Activated T-helper 1 cell treated with anti-CD3 and anti-CD28 coated beads, Interleukin-12 subunit alpha, Interleukin-12 subunit beta, Interleukin-2, Interleukin-4 antibody, amounts not matched to agents 30 ng/mL and 10 ng/mL and 1 ng/mL, durations not matched to agents 14 hours and 24 hours and 36 hours (primary cell): ENCODE results near the gene ITLN1. TPM values are rescaled to one million over a fixed set of nuclear protein-coding genes. Genes with fewer than 3 reads are reported as not detected.
"Not testable (repeated sequence)": the region's sequence is repeated elsewhere in the genome, so short reads cannot be mapped to it uniquely, and the experiment has no call there.

Experiments used
- DNase-seq: peaks from one replicate; pipeline ENCODE4 v3.0.0; 2021; ENCODE audit warnings: low spot score
- H3K27ac Mint-ChIP-seq: one replicate; pipeline ENCODE4 v1.8.0; 2021; ENCODE audit warnings: mild to moderate bottlenecking, mixed read lengths
- H3K27me3 Mint-ChIP-seq: one replicate; pipeline ENCODE4 v1.8.0; 2022; ENCODE audit warnings: mild to moderate bottlenecking, moderate library complexity, mixed read lengths; ENCODE audit not compliant: insufficient read depth
- H3K36me3 Mint-ChIP-seq: one replicate; pipeline ENCODE4 v1.8.0; 2021; ENCODE audit warnings: low read depth, mixed read lengths
- H3K4me1 Mint-ChIP-seq: one replicate; pipeline ENCODE4 v1.8.0; 2021; ENCODE audit warnings: low read depth, mixed read lengths
- H3K4me3 Mint-ChIP-seq: one replicate; pipeline ENCODE4 v1.8.0; 2021; ENCODE audit warnings: mild to moderate bottlenecking, moderate library complexity, mixed read lengths
- H3K9me3 Mint-ChIP-seq: one replicate; pipeline ENCODE4 v1.8.0; 2021; ENCODE audit warnings: mixed read lengths
- intact Hi-C: fragments of 100-400 bp; cut with micrococcal nuclease; formaldehyde crosslinking; loops from one replicate; pipeline ENCODE4 v1.15.1; 2024
- total RNA-seq: library from RNA; stranded (reverse); gene quantifications from 2 replicates; pipeline ENCODE4 v1.2.3, GENCODE V29; 2022

Gene ITLN1
- total RNA-seq, 1 donor from 2014 or later, result not detected

DNA sequence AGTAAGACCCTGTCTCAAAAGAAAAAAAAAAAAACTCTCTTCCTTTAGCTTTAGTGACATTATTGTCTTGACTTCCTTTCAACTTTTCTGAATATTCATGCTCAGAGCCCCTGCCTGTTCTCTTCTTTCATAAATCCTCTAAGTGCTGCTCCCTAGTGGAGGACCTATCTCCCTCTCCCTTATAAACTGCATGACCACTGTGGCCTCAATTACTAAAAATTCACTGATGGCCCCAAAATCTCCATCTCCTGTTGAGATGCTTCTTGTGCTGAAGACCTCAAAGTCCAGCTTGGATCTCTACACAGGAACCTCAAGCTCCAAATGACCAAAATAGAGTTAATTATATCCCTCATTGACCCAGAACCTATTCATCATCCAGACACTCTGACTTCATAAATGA, 7.8 kb downstream of the ITLN1 start:
- Mint-ChIP-seq H3K9me3 (no peaks in the 10 kb centered on the region), H3K27ac (no peak overlapping the region), H3K36me3 (no peaks in the 10 kb centered on the region), H3K27me3 (no peaks in the 10 kb centered on the region), H3K4me1 (peaks cover 16% of the 10 kb centered on the region), H3K4me3 (no peak overlapping the region)
- DNase-seq, result no peak
- intact Hi-C loops, result loop anchor here (1.0 to 5.0 kb wide), 4 partner anchors 42 to 195 kb away; no protein-coding TSS in a partner anchor

DNA sequence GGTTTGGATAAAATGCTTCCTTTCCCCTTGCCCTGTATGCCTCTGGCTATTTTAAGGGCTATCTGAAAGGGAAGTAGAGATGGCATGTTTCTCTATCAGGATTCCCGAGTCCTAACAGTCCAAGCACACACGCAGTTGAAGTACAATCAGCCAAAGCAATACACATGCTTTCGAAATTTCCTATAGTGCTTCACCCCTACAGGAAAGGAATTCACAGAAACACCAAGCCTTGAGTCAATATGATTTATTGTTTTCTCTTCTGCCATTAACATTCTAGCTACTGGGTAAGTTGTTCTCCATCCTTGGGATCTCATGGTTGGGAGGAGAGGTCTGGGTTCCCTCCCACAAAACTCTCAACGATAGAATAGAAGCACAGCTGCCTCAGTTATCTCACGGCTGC, 8.7 kb downstream of the ITLN1 start:
- no peak for DNase-seq
- H3K27me3 Mint-ChIP-seq, result peaks cover 2% of the 10 kb centered on the region
- intact Hi-C loops, result loop anchor here (5.0 kb wide), 2 partner anchors 109 to 194 kb away; no protein-coding TSS in a partner anchor
- no peak overlapping the region for H3K4me3 Mint-ChIP-seq
- H3K36me3 Mint-ChIP-seq, result no peaks in the 10 kb centered on the region
- H3K27ac Mint-ChIP-seq, result no peak overlapping the region
- no peaks in the 10 kb centered on the region for H3K9me3 Mint-ChIP-seq
- H3K4me1 Mint-ChIP-seq, result peaks cover 16% of the 10 kb centered on the region

DNA sequence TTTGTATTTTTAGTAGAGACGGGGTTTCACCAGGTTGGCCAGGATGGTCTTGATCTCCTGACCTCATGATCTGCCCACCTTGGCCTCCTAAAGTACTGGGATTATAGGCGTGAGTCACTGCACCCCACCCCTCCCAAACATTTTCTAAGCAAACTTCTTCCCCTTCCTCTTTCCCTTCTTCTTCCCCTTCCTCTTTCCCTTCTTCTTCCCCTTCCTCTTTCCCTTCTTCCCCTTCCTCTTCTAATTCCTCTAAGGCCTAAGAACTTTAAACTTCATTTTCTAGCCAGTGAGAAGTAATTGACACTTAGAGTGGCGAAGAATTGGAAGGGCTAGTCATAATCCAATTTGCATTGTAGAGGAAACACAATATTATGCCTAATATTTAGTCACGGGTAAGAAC, 9.4 kb downstream of the ITLN1 start:
- not testable (repeated sequence) for H3K36me3 Mint-ChIP-seq, H3K4me3 Mint-ChIP-seq
- intact Hi-C loops, result loop anchor here (5.0 kb wide), 2 partner anchors 108 to 193 kb away; no protein-coding TSS in a partner anchor

DNA sequence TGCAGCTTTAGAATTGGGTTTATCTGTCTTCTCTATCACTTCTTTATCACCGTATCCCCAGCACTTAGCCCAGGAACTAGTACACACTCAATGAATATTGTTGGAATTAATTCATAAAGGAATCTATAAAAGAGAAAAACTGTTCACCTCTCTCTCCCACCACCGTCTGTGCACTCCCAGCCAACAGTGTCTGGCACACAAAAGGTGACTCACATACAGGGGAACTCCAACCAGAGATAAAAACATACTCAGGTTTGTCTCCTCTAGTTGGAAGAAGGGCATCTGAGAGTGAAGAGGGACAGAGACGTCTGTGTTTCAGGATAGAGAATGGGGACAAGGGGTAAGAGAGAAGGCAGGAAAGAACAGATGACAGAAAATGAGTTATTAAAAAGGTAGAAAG, 10.0 kb downstream of the ITLN1 start:
- peaks cover 2% of the 10 kb centered on the region for H3K27me3 Mint-ChIP-seq
- H3K36me3 Mint-ChIP-seq, result no peaks in the 10 kb centered on the region
- no peak overlapping the region for H3K27ac Mint-ChIP-seq
- H3K9me3 Mint-ChIP-seq, result no peaks in the 10 kb centered on the region
- no peak for DNase-seq
- intact Hi-C loops, result loop anchor here (5.0 kb wide), 2 partner anchors 108 to 193 kb away; no protein-coding TSS in a partner anchor
- no peak overlapping the region for H3K4me3 Mint-ChIP-seq
- peaks cover 16% of the 10 kb centered on the region for H3K4me1 Mint-ChIP-seq

More for the DNA sequence above, 9.4 kb downstream of the ITLN1 start:
- peaks cover 16% of the 10 kb centered on the region for H3K4me1 Mint-ChIP-seq
- not testable (repeated sequence) for H3K9me3 Mint-ChIP-seq, H3K27ac Mint-ChIP-seq, H3K27me3 Mint-ChIP-seq, DNase-seq

DNA sequence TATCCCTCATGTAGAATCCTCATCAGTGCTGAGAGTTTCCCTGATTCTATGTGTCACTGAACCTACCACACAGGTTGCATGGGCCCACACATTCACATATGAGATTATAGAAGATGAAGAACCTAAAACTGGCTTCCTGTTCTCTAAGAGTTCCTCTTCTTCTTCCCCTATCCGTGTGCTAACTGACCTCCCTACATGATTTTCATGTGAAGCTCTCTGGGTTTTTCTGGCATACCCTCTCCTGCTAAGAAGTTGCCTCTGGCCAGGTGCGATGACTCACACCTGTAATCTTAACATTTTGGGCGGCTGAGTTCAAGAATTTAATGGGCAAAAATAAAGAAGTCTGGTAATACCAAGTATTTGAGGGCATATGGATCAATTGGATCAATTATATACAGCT, 16.8 kb downstream of the ITLN1 start:
- Mint-ChIP-seq H3K36me3 (no peaks in the 10 kb centered on the region), H3K4me3 (no peak overlapping the region), H3K9me3 (no peaks in the 10 kb centered on the region), H3K27me3 (peaks cover 4% of the 10 kb centered on the region), H3K27ac (no peak overlapping the region), H3K4me1 (peaks cover 13% of the 10 kb centered on the region)
- no peak for DNase-seq
- intact Hi-C loops, result no loop called here

DNA sequence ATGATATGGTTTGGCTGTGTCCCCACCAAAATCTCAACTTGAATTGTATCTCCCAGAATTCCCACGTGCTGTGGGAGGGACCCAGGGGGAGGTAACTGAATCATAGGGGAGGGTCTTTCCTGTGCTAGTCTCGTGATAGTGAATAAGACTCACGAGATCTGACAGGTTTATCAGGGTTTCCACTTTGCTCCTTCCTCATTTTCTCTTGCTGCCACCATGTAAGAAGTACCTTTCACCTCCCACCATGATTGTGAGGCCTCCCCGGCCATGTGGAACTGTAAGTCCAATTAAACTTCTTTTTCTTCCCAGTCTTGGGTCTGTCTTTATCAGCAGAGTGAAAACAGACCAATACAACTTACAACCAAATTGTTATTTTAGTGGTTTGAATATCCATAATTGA, 17.3 kb downstream of the ITLN1 start:
- H3K4me1 Mint-ChIP-seq, result peaks cover 18% of the 10 kb centered on the region
- H3K9me3 Mint-ChIP-seq, H3K27ac Mint-ChIP-seq, DNase-seq, intact Hi-C loops, H3K27me3 Mint-ChIP-seq, H3K4me3 Mint-ChIP-seq, H3K36me3 Mint-ChIP-seq: not testable (repeated sequence)

DNA sequence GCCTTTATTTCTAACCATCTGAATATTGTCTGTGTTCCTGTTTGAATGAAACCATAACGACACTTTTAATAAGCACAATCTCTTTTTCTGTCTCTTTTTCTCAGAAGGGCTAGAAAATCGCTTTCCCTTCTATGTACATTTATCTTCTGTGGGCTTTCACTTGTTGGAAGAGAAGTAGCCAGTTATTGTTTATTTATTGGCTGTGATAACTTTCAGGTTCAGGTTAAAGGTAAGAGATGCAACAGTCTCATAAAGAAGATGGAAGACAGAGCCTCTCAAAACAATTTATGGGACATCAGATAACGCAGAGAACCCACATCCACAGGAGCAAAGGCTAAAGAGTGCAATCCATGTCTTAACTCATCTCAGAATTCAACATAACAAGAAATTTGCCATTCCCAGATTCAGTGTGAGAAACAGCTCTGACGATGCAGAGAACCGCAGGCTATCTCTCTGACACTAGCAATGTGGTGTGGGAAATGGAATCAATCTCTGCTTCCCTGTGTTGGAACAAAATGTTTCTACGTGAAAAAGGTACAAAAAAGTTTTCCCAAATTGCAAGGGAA, 18.2 kb downstream of the ITLN1 start:
- H3K4me3 Mint-ChIP-seq, result no peak overlapping the region
- peaks cover 26% of the 10 kb centered on the region for H3K4me1 Mint-ChIP-seq
- no peak for DNase-seq
- H3K36me3 Mint-ChIP-seq, result no peaks in the 10 kb centered on the region
- peaks cover 3% of the 10 kb centered on the region for H3K27me3 Mint-ChIP-seq
- H3K9me3 Mint-ChIP-seq, result no peaks in the 10 kb centered on the region
- intact Hi-C loops, result no loop called here
- no peak overlapping the region for H3K27ac Mint-ChIP-seq

DNA sequence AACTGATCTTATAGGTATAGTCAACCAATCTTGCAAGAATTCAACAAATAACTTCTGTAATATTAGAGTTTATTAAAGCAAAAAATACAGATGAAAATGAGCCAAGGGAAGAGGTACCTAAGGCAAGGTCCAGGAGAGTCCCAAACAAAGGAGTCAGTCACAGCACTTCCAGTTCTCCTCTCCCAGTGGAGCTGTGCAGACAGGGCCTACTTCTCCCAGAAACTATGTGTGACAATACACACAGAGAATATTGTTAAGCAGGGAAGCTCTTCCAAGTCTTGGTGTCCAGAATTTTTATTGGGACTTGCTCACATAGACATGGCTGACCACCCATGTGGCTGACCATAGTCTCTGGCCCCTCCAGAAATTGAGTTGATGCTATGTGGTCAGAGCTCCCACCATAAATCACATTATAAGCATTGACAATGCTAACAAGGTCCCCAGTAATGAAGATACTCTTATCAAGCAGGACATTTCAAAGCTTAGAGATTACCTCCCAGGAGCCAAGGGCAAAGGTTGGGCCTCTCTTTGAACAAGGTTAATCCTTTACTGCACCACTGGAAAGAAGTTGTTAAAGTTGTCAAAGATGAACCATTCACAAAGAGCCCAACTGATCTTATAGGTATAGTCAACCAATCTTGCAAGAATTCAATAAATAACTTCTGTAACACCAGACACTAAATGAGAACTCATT, 18.8 kb downstream of the ITLN1 start:
- H3K4me1 Mint-ChIP-seq, result peaks cover 26% of the 10 kb centered on the region
- DNase-seq, result no peak
- H3K27ac Mint-ChIP-seq, result no peak overlapping the region
- no peaks in the 10 kb centered on the region for H3K36me3 Mint-ChIP-seq
- H3K9me3 Mint-ChIP-seq, result no peaks in the 10 kb centered on the region
- H3K4me3 Mint-ChIP-seq, result no peak overlapping the region
- intact Hi-C loops, result no loop called here
- H3K27me3 Mint-ChIP-seq, result peaks cover 6% of the 10 kb centered on the region

DNA sequence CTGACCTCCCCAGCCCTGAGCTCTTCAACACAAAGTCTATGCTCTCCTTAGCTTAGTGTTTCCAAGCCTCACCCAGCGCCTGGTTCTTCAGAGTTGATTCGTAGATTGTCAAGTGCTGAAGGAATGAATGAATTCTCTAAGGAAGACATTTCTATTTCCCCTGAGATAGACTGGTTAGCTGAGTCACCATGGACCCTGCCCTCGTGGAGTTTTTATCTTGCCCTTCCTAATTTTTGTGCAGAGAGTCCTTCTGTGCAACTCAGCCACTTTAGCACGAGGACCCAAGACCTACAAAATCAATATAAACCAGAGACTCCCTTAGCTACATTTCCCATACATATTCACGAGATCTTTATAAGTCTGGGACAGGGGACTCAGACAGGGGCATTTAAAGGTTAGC, 19.6 kb downstream of the ITLN1 start:
- H3K9me3 Mint-ChIP-seq, result no peaks in the 10 kb centered on the region
- peaks cover 6% of the 10 kb centered on the region for H3K27me3 Mint-ChIP-seq
- intact Hi-C loops, result no loop called here
- H3K4me3 Mint-ChIP-seq, result no peak overlapping the region
- no peak overlapping the region for H3K27ac Mint-ChIP-seq
- no peak for DNase-seq
- no peaks in the 10 kb centered on the region for H3K36me3 Mint-ChIP-seq
- peaks cover 26% of the 10 kb centered on the region for H3K4me1 Mint-ChIP-seq

DNA sequence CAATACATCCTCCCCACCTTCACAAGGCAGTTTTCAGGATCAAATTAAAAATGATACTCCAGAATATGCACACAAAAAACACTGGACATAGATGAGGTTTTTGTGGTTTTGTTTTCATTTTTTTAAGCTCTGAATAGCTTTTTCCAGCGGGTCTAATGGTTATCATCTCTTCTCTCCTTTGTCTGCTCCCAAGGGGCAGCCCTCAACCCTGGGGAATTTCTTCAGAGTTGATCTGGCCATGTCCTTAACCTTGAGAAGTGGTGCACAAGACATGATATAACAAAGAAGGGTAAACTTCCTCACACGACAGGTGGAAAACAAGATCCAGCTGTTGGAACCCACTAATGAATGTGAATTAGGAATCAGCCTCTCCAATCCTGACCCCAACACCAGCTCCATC, 20.8 kb downstream of the ITLN1 start:
- peaks cover 6% of the 10 kb centered on the region for H3K27me3 Mint-ChIP-seq
- intact Hi-C loops, result no loop called here
- DNase-seq, result no peak

DNA sequence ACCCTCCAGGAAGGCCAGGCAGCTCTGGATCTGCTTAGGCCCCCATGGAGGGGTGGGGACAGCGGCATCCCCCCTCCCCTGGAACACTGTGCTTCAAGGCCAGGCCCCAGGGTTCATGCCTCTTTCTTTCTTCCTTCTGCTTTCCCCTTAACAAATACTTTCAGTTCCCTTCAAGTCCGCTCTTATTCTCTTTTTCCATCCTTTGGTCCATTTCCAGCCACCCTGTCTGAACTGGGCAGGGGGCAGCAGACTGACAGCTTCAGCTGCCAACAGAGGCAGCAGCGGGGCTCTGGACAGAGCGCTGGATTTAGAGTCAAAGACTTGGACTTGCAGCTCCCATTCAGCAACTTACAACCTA, 21.2 kb downstream of the ITLN1 start:
- Mint-ChIP-seq H3K4me3 (no peak overlapping the region), H3K27me3 (peaks cover 6% of the 10 kb centered on the region), H3K36me3 (no peaks in the 10 kb centered on the region), H3K27ac (no peak overlapping the region), H3K9me3 (no peaks in the 10 kb centered on the region), H3K4me1 (peaks cover 26% of the 10 kb centered on the region)
- no peak for DNase-seq
- intact Hi-C loops, result no loop called here

More for the DNA sequence above, 20.8 kb downstream of the ITLN1 start:
- no peaks in the 10 kb centered on the region for H3K9me3 Mint-ChIP-seq
- H3K36me3 Mint-ChIP-seq, result no peaks in the 10 kb centered on the region
- peaks cover 26% of the 10 kb centered on the region for H3K4me1 Mint-ChIP-seq
- H3K4me3 Mint-ChIP-seq, result no peak overlapping the region
- H3K27ac Mint-ChIP-seq, result no peak overlapping the region

DNA sequence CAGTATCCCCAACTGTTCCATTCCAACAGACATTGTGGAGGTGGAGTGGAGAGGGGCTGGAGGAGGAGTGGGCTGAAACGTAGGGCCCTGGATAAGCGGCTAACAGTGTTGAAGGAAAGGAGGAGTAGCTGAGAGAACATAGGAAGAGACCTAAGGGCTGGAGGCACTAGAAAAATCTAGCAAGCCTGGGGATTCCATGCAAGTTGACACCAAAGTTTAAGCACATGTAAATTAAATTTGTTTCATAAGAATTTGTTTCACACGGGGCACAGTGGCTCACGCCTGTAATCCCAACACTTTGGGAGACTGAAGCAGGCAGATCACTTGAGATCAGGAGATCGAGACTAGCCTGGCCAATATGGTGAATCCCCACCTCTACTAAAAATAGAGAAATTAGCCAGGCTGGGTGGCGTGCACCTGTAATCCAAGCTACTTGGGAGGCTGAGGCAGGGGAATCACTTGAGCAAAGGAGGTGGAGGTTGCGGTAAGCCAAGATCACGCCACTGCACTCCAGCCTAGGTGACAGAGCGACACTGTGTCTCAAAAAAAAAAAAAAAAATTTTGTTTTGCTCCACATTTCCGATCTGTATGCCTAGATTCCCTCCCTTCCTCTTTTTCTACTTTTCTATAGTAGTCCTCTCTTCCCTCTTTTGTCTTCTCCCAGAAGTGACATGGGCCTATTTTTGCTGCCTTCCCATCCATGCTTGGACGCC, 21.8 kb downstream of the ITLN1 start:
- DNase-seq, result no peak
- peaks cover 6% of the 10 kb centered on the region for H3K27me3 Mint-ChIP-seq
- intact Hi-C loops, result no loop called here
- H3K9me3 Mint-ChIP-seq, result no peaks in the 10 kb centered on the region
- H3K36me3 Mint-ChIP-seq, result no peaks in the 10 kb centered on the region
- H3K27ac Mint-ChIP-seq, result no peak overlapping the region
- peaks cover 26% of the 10 kb centered on the region for H3K4me1 Mint-ChIP-seq
- no peak overlapping the region for H3K4me3 Mint-ChIP-seq
